ENCODE measurements around the gene DNM3. TPM values are rescaled to one million over a fixed set of nuclear protein-coding genes. Genes with fewer than 3 reads are reported as not detected.

The DNM3 gene
- total RNA-seq, 1 experiment from 2014 or later, result 2.7 TPM

DNA sequence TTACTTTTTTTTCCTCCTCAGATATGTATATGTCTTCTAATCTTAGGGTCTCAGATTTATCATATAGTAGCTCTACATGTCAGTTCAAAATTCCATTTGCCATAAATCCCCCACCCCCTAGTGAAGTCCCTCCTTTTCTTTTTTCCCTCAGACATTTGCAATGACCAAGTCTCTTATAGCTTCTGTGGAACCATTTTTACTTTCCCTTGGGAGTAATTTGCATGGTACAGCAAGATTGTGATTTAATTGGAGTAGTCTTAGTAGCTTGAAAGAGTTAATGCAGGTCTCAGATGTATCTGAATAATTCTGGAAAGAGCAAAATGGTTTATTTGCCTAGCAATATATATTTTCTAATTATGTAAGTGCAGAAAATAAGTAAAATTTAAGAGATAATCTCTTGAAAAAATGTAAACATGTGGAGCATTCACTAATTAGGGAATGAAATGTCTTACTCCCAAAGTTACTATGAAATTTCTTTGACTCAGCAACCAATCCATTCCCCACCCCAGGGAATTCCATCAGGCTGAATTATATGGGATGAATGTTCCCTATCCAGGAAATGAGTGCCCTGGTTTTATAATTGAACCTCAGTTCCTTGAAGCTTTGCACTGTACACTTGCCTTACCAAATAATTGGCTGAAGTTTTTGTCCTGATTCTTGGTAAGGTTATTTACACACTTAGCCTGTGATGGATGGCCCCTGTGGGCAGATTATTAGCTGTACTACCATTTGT is 267.0 kb downstream of the DNM3 start:
- H3K79me1 ChIP-seq (ENCODE audit: insufficient read depth, low read depth, low read length, poor library complexity, severe bottlenecking), result no peaks in the 10 kb centered on the region
- no peaks in the 10 kb centered on the region for H3K27me3 ChIP-seq (ENCODE audit: insufficient read depth, low read length)
- Mint-ChIP-seq H3K4me1 (no peaks in the 10 kb centered on the region), H3K9me3 (no peaks in the 10 kb centered on the region), H3K27me3 (ENCODE audit: low read depth) (no peaks in the 10 kb centered on the region), H3K4me3 (no peak overlapping the region), H3K36me3 (ENCODE audit: insufficient read depth in 1 of 3, low read depth in 3 of 3) (no peaks in the 10 kb centered on the region), H3K27ac (no peak overlapping the region)
- no peak overlapping the region for H2AK5ac ChIP-seq (ENCODE audit: insufficient read length, low read length)
- H3K56ac ChIP-seq (ENCODE audit: insufficient read length, low read depth, low read length), result no peak overlapping the region
- no peak overlapping the region for H4K5ac ChIP-seq (ENCODE audit: insufficient read length, low read depth, low read length)
- H3K23me2 ChIP-seq (ENCODE audit: insufficient read length, low read depth, low read length, poor library complexity, severe bottlenecking), result no peaks in the 10 kb centered on the region
- H2BK12ac ChIP-seq (ENCODE audit: insufficient read length, low read depth, low read length), result no peak overlapping the region
- H3K4me1 ChIP-seq (ENCODE audit: insufficient read depth, low read length), result no peaks in the 10 kb centered on the region; the same call in 1 of the 2 replicates
- no peak overlapping the region for H3K9ac ChIP-seq (ENCODE audit: extremely low read depth, insufficient read length, low read length)
- H2BK15ac ChIP-seq (ENCODE audit: low read depth, low read length), result no peak overlapping the region
- TF ChIP-seq CTCF (conservative IDR thresholded peaks at IDR 0.05), result no peak
- H2BK20ac ChIP-seq (ENCODE audit: low read depth, low read length, poor library complexity, severe bottlenecking), result no peak overlapping the region
- H4K8ac ChIP-seq (replicated peaks; ENCODE audit: insufficient read length, low read depth, low read length), result no peak overlapping the region
- H2AFZ ChIP-seq (ENCODE audit: low read length), result no peak overlapping the region
- no peak for DNase-seq
- H3K79me2 ChIP-seq (ENCODE audit: insufficient read depth, low read length), result no peaks in the 10 kb centered on the region
- H2BK120ac ChIP-seq (ENCODE audit: low read depth, low read length, poor library complexity, severe bottlenecking), result no peak overlapping the region
- no peak overlapping the region for H3K18ac ChIP-seq (ENCODE audit: insufficient read length, low read depth, low read length)
- H3K9me3 ChIP-seq (ENCODE audit: control insufficient read depth, low read depth, low read length), result no peaks in the 10 kb centered on the region
- H3K27ac ChIP-seq (ENCODE audit: insufficient read length, low read depth, low read length), result no peak overlapping the region
- H4K20me1 ChIP-seq (ENCODE audit: control insufficient read depth, insufficient read depth, insufficient read length), result no peaks in the 10 kb centered on the region
- H3K4me2 ChIP-seq (ENCODE audit: insufficient read depth, insufficient read length, low read length), result no peak overlapping the region
- H3K4ac ChIP-seq (ENCODE audit: low read depth, low read length), result no peak overlapping the region
- H2BK5ac ChIP-seq (ENCODE audit: insufficient read length, low read length), result no peak overlapping the region
- H3K23ac ChIP-seq (ENCODE audit: insufficient read length, low read depth, low read length), result no peak overlapping the region
- H4K91ac ChIP-seq (ENCODE audit: insufficient read length, low read depth, low read length), result no peak overlapping the region
- no peak overlapping the region for H3T11ph ChIP-seq (ENCODE audit: low read length)
- H3K14ac ChIP-seq (ENCODE audit: insufficient read depth, low read length), result no peak overlapping the region
